ENCODE results near the gene PRTN3.

The PRTN3 gene

DNA sequence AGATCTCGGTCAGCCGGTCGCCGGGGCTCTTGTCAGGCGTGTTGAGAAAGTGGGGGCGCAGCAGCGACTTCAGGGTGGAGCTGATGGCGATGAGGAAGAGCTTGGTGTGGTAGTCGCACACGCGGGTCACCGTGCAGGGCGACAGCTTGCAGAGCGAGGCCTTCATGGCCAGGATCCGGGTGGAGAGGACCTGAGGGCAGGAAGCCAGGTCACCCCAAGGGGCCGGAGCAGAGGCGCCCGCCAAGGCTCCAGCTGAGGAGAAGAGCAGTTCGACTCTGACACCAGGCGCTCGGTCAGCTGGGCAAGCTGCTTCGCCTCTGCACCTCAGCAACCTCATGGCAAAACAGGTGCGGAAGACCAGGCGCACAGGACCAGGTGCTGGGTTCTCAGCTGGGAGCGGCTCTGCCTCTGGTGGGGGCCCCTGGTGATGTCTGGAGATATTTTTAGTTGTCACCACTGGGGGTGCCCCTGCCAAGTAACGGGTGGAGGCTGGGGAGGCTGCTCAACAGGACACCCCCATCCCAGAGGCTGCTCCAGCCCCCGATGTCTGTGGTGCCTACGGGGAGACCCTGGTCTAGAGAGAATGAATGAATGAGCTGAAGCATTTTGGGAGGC lies 34.6 kb downstream of the PRTN3 start:
- ATAC-seq, result no peak
- TF ChIP-seq ARNTL (CRISPR knock-in tag; IDR thresholded peaks at IDR 0.05; ENCODE audit: borderline replicate concordance, low read depth), result no peak
- no peak for TF ChIP-seq ESRRG (CRISPR knock-in tag; IDR thresholded peaks at IDR 0.05)
- TF ChIP-seq ZNF565 (CRISPR knock-in tag; conservative IDR thresholded peaks at IDR 0.05; ENCODE audit: low read depth), result no peak
- no peak for TF ChIP-seq BACH2 (CRISPR knock-in tag; IDR thresholded peaks at IDR 0.05; ENCODE audit: borderline replicate concordance)
- no peak for TF ChIP-seq PPARA (CRISPR knock-in tag; IDR thresholded peaks at IDR 0.05; ENCODE audit: borderline replicate concordance)
- TF ChIP-seq, protein P1, sequence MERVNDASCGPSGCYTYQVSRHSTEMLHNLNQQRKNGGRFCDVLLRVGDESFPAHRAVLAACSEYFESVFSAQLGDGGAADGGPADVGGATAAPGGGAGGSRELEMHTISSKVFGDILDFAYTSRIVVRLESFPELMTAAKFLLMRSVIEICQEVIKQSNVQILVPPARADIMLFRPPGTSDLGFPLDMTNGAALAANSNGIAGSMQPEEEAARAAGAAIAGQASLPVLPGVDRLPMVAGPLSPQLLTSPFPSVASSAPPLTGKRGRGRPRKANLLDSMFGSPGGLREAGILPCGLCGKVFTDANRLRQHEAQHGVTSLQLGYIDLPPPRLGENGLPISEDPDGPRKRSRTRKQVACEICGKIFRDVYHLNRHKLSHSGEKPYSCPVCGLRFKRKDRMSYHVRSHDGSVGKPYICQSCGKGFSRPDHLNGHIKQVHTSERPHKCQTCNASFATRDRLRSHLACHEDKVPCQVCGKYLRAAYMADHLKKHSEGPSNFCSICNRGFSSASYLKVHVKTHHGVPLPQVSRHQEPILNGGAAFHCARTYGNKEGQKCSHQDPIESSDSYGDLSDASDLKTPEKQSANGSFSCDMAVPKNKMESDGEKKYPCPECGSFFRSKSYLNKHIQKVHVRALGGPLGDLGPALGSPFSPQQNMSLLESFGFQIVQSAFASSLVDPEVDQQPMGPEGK (CRISPR knock-in tag; IDR thresholded peaks at IDR 0.05; ENCODE audit: borderline replicate concordance), result no peak
- TF ChIP-seq OSR1 (CRISPR knock-in tag; IDR thresholded peaks at IDR 0.05), result no peak
- no peak for TF ChIP-seq RARB (CRISPR knock-in tag; IDR thresholded peaks at IDR 0.05)
- TF ChIP-seq TOX (CRISPR knock-in tag; IDR thresholded peaks at IDR 0.05; ENCODE audit: borderline replicate concordance), result no peak
- TF ChIP-seq, protein P2, sequence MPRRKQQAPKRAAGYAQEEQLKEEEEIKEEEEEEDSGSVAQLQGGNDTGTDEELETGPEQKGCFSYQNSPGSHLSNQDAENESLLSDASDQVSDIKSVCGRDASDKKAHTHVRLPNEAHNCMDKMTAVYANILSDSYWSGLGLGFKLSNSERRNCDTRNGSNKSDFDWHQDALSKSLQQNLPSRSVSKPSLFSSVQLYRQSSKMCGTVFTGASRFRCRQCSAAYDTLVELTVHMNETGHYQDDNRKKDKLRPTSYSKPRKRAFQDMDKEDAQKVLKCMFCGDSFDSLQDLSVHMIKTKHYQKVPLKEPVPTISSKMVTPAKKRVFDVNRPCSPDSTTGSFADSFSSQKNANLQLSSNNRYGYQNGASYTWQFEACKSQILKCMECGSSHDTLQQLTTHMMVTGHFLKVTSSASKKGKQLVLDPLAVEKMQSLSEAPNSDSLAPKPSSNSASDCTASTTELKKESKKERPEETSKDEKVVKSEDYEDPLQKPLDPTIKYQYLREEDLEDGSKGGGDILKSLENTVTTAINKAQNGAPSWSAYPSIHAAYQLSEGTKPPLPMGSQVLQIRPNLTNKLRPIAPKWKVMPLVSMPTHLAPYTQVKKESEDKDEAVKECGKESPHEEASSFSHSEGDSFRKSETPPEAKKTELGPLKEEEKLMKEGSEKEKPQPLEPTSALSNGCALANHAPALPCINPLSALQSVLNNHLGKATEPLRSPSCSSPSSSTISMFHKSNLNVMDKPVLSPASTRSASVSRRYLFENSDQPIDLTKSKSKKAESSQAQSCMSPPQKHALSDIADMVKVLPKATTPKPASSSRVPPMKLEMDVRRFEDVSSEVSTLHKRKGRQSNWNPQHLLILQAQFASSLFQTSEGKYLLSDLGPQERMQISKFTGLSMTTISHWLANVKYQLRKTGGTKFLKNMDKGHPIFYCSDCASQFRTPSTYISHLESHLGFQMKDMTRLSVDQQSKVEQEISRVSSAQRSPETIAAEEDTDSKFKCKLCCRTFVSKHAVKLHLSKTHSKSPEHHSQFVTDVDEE (CRISPR knock-in tag; IDR thresholded peaks at IDR 0.05), result no peak
- TF ChIP-seq CSDC2 (CRISPR knock-in tag; IDR thresholded peaks at IDR 0.05), result no peak
- no peak for TF ChIP-seq ZFP3 (CRISPR knock-in tag; IDR thresholded peaks at IDR 0.05)
- TF ChIP-seq TCF4 (CRISPR knock-in tag; IDR thresholded peaks at IDR 0.05; ENCODE audit: borderline replicate concordance), result no peak
- no peak for TF ChIP-seq SNAI2 (CRISPR knock-in tag; IDR thresholded peaks at IDR 0.05)
- TF ChIP-seq ZNF70 (CRISPR knock-in tag; IDR thresholded peaks at IDR 0.05), result no peak

DNA sequence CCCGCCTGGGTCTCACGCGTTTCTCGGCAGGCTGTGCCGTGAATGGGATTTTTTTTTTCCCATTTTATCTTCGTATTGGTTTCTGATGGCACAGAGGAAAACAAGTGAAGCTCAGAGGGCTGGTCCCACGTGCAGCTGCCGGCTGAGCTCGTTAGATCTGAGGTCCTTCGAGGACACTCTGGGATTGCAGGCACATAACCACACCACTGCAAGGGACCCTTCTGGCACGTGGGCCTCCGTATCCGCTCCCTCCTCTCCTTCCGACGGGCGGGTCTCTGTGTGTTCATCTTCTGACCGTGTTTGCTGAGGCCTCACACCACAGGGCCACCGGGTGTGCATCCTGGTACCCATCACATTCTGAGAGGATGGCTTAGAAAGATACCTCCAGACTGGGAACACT lies 35.3 kb downstream of the PRTN3 start:
- TF ChIP-seq, protein P2 (CRISPR knock-in tag; IDR thresholded peaks at IDR 0.05), result no peak
- TF ChIP-seq ZC3H10 (CRISPR knock-in tag; IDR thresholded peaks at IDR 0.05), result no peak
- TF ChIP-seq ZFP3 (CRISPR knock-in tag; IDR thresholded peaks at IDR 0.05), result no peak
- TF ChIP-seq, protein P1 (CRISPR knock-in tag; IDR thresholded peaks at IDR 0.05; ENCODE audit: borderline replicate concordance), result no peak
- no peak for ATAC-seq

DNA sequence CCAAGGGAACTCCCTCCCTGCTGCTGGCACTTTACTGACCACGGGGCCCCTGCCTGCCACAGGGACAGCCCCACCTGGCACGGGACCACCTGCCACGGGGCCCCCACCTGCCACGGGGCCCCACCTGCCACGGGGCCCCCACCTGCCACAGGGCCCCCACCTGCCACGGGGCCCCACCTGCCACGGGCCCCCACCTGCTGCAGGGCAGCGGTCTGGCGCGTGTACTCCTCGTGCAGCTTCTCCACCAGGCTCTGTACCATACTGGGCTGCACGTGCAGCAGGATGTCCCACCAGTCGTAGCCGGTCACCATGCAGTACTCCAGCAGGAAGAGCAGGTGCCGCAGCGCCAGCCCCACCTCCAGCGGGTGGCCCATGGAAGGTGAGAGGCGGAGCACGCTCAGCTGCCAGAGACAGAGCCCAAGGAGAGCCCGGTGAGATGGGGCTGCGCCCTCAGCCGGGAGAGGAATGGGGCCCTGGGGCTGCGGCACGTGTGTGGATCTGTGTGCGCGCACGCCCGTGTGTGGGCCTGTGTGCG lies 36.0 kb downstream of the PRTN3 start:
- no peak for ATAC-seq
- TF ChIP-seq ZFP3 (CRISPR knock-in tag; IDR thresholded peaks at IDR 0.05) (no peak), ZNF70 (CRISPR knock-in tag; IDR thresholded peaks at IDR 0.05) (no peak), PPARA (CRISPR knock-in tag; IDR thresholded peaks at IDR 0.05; ENCODE audit: borderline replicate concordance) (no peak), TOX (CRISPR knock-in tag; IDR thresholded peaks at IDR 0.05; ENCODE audit: borderline replicate concordance) (no peak), RARB (CRISPR knock-in tag; IDR thresholded peaks at IDR 0.05) (no peak), ISL1 (CRISPR knock-in tag; IDR thresholded peaks at IDR 0.05) (no peak), ZFP30 (CRISPR knock-in tag; IDR thresholded peaks at IDR 0.05) (no peak), BACH2 (CRISPR knock-in tag; IDR thresholded peaks at IDR 0.05; ENCODE audit: borderline replicate concordance) (no peak), OSR1 (CRISPR knock-in tag; IDR thresholded peaks at IDR 0.05) (no peak), ZNF565 (CRISPR knock-in tag; conservative IDR thresholded peaks at IDR 0.05; ENCODE audit: low read depth) (no peak), CSDC2 (CRISPR knock-in tag; IDR thresholded peaks at IDR 0.05) (no peak), ESRRG (CRISPR knock-in tag; IDR thresholded peaks at IDR 0.05) (no peak)
- TF ChIP-seq, protein P3, sequence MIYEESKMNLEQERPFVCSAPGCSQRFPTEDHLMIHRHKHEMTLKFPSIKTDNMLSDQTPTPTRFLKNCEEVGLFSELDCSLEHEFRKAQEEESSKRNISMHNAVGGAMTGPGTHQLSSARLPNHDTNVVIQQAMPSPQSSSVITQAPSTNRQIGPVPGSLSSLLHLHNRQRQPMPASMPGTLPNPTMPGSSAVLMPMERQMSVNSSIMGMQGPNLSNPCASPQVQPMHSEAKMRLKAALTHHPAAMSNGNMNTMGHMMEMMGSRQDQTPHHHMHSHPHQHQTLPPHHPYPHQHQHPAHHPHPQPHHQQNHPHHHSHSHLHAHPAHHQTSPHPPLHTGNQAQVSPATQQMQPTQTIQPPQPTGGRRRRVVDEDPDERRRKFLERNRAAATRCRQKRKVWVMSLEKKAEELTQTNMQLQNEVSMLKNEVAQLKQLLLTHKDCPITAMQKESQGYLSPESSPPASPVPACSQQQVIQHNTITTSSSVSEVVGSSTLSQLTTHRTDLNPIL (CRISPR knock-in tag; IDR thresholded peaks at IDR 0.05; ENCODE audit: low read depth), result no peak
- TF ChIP-seq, protein P4, sequence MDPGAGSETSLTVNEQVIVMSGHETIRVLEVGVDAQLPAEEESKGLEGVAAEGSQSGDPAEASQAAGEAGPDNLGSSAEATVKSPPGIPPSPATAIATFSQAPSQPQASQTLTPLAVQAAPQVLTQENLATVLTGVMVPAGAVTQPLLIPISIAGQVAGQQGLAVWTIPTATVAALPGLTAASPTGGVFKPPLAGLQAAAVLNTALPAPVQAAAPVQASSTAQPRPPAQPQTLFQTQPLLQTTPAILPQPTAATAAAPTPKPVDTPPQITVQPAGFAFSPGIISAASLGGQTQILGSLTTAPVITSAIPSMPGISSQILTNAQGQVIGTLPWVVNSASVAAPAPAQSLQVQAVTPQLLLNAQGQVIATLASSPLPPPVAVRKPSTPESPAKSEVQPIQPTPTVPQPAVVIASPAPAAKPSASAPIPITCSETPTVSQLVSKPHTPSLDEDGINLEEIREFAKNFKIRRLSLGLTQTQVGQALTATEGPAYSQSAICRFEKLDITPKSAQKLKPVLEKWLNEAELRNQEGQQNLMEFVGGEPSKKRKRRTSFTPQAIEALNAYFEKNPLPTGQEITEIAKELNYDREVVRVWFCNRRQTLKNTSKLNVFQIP (CRISPR knock-in tag; IDR thresholded peaks at IDR 0.05; ENCODE audit: borderline replicate concordance, low read depth), result no peak
- TF ChIP-seq, protein P2 (CRISPR knock-in tag; IDR thresholded peaks at IDR 0.05), result no peak
